ENCODE results near the gene NTN1.

The NTN1 gene

GRCh38 chr17:9195961-9196670 is 174.8 kb downstream of the NTN1 start:
- DNase-seq (ENCODE audit: low spot score): no peak

- no peak for DNase-seq (ENCODE audit: low spot score)
These were observed 178.6 kb downstream of the NTN1 start for GRCh38 chr17:9199571-9200551.

GRCh38 chr17:9200699-9201359 is 179.5 kb downstream of the NTN1 start:
- no peak for DNase-seq (ENCODE audit: low spot score)

GRCh38 chr17:9202532-9202931 is 181.2 kb downstream of the NTN1 start:
- DNase-seq (ENCODE audit: low spot score): no peak

- DNase-seq (ENCODE audit: low spot score): no peak
These were observed 182.6 kb downstream of the NTN1 start for GRCh38 chr17:9203771-9204425.

- DNase-seq (ENCODE audit: low spot score): peak; percentile 21
These were observed 183.5 kb downstream of the NTN1 start for GRCh38 chr17:9204637-9205329.

GRCh38 chr17:9205520-9206409 is 184.5 kb downstream of the NTN1 start:
- no peak for DNase-seq (ENCODE audit: low spot score)

GRCh38 chr17:9206410-9206703 is 185.0 kb downstream of the NTN1 start:
- DNase-seq (ENCODE audit: low spot score): no peak

GRCh38 chr17:9206741-9207332 is 185.5 kb downstream of the NTN1 start:
- no peak for DNase-seq (ENCODE audit: low spot score)

- no peak for DNase-seq (ENCODE audit: low spot score)
These were observed 187.2 kb downstream of the NTN1 start for GRCh38 chr17:9208381-9209105.

- no peak for DNase-seq (ENCODE audit: low spot score)
These were observed 188.0 kb downstream of the NTN1 start for GRCh38 chr17:9209347-9209746.

- no peak for DNase-seq (ENCODE audit: low spot score)
These were observed 188.6 kb downstream of the NTN1 start for GRCh38 chr17:9209781-9210370.

GRCh38 chr17:9211133-9211765 is 189.9 kb downstream of the NTN1 start:
- DNase-seq (ENCODE audit: low spot score): no peak

GRCh38 chr17:9212376-9213302 is 191.3 kb downstream of the NTN1 start:
- no peak for DNase-seq (ENCODE audit: low spot score)

GRCh38 chr17:9213303-9213640 is 192.0 kb downstream of the NTN1 start:
- no peak for DNase-seq (ENCODE audit: low spot score)

GRCh38 chr17:9215465-9215864 is 194.2 kb downstream of the NTN1 start:
- DNase-seq (ENCODE audit: low spot score): no peak
